Activated CD4-positive, alpha-beta T cell treated with anti-CD3 and anti-CD28 coated beads, Interleukin-2, amount 10 ng/mL, durations not matched to agents 24 days and 14 days (primary cell): Measurements from ENCODE around the gene PECR. TPM values are rescaled to one million over a fixed set of nuclear protein-coding genes. Genes with fewer than 3 reads are reported as not detected.
"Not testable (repeated sequence)": the region's sequence is repeated elsewhere in the genome, so short reads cannot be mapped to it uniquely, and the experiment has no call there.

Experiments used
- DNase-seq: peaks from one replicate; pipeline ENCODE4 v3.0.0; 2022
- H3K27ac Mint-ChIP-seq: one replicate; pipeline ENCODE4 v1.8.0; 2022; ENCODE audit warnings: mild to moderate bottlenecking, mixed read lengths
- H3K27me3 Mint-ChIP-seq: one replicate; pipeline ENCODE4 v1.8.0; 2022; ENCODE audit warnings: mixed read lengths
- H3K36me3 Mint-ChIP-seq: one replicate; pipeline ENCODE4 v1.8.0; 2022; ENCODE audit warnings: low read depth, mild to moderate bottlenecking, mixed read lengths
- H3K4me1 Mint-ChIP-seq: one replicate; pipeline ENCODE4 v1.8.0; 2021; ENCODE audit warnings: mixed read lengths
- H3K4me3 Mint-ChIP-seq: one replicate; pipeline ENCODE4 v1.8.0; 2022; ENCODE audit warnings: mild to moderate bottlenecking, moderate library complexity, mixed read lengths
- H3K9me3 Mint-ChIP-seq: one replicate; pipeline ENCODE4 v1.8.0; 2021; ENCODE audit warnings: mixed read lengths
- intact Hi-C: fragments of 100-400 bp; cut with micrococcal nuclease; formaldehyde crosslinking; loops from one replicate; pipeline ENCODE4 v1.15.1; 2023
- total RNA-seq: library from RNA; stranded (reverse); gene quantifications from 2 replicates; pipeline ENCODE4 v1.2.3, GENCODE V29; 2022

Gene PECR
- total RNA-seq, 1 donor from 2014 or later = 13.1 TPM

DNA sequence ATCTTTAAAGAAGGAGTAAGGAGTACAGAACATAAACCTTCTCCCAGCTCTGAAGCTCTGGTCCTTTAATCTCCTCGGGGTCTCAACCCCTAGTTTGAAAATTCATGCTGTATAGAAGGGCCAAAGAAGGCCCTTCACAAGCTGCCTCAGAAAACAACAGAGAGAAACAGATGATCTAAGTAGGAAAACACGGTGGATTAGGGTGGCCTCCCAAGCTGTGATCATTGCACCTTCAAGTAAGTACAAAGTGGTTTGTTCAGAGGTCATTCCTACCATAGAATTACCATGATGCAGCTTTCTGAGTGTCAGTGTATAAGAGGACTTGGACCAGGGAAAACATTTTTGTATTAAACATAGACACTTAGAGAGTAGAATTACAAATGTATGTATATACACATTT lies 11.0 kb upstream of the PECR start:
- intact Hi-C loops = no loop called here
- peaks cover 14% of the 10 kb centered on the region for H3K4me1 Mint-ChIP-seq
- DNase-seq = no peak
- H3K27ac Mint-ChIP-seq = no peak overlapping the region
- H3K9me3 Mint-ChIP-seq = peaks cover 9% of the 10 kb centered on the region
- peaks cover 9% of the 10 kb centered on the region for H3K36me3 Mint-ChIP-seq
- no peak overlapping the region for H3K4me3 Mint-ChIP-seq
- H3K27me3 Mint-ChIP-seq = no peaks in the 10 kb centered on the region

DNA sequence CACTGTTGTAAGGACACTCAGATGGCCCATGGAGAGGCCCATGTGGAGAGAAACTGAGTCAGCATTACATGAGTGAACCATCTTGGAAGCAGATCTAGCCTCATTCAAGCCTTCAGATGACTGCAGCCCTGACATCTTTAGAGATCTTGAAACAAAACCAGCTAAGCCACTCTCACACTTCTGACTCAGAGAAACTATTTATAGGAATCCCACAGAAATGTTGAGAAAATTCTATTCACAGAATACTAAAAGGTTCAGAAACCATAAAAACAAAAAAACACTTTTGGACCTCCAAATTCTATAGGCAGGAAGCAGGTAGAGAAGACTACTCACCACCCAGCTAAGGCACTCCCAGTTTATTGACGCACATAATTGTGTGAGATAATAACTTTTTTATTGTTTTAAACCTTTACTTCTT lies 8.8 kb upstream of the PECR start:
- H3K36me3 Mint-ChIP-seq = peaks cover 15% of the 10 kb centered on the region
- no peaks in the 10 kb centered on the region for H3K27me3 Mint-ChIP-seq
- H3K27ac Mint-ChIP-seq = peak overlapping the region; percentile 55
- intact Hi-C loops = no loop called here
- DNase-seq = no peak
- H3K9me3 Mint-ChIP-seq = peaks cover 14% of the 10 kb centered on the region
- H3K4me3 Mint-ChIP-seq = no peak overlapping the region
- H3K4me1 Mint-ChIP-seq = peaks cover 23% of the 10 kb centered on the region

DNA sequence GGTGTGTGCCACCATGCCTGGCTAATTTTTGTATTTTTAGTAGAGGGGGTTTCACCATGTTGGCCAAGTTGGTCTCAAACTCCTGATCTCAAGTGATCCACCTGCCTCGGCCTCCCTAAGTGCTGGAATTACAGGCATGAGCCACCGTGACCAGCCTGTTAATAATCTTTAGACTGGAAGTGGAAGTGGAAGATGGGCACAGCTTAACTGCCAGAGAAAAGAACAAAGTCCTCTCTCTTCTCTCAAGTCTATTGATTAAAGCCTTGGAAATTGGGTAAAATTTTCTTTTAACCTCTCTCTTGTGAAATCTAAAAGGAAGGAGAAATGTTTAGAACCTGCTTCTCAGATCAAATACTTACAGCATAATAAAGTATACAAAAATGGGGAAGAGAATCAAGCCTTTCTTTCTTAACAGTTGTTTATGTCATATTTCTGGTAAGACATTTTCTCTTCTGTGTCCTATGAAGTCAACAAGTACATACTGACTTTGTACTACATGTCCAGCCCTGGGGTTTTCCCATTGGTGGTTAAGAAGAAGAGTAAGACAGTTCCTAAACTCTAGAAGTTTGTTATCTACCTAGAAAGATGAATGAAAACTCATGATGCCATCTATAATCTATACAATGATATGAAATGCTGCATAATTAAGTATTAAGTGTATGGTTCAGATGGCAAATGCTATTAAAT lies 4.7 kb upstream of the PECR start:
- Mint-ChIP-seq H3K4me3 (no peak overlapping the region), H3K9me3 (peaks cover 14% of the 10 kb centered on the region), H3K4me1 (peaks cover 60% of the 10 kb centered on the region), H3K27ac (peak overlapping the region; percentile 39), H3K27me3 (no peaks in the 10 kb centered on the region), H3K36me3 (peaks cover 18% of the 10 kb centered on the region)
- no peak for DNase-seq
- intact Hi-C loops = loop anchor here (10.0 kb wide), 1 partner anchor 772 kb away; the partner anchor contains the start of gene ATIC

DNA sequence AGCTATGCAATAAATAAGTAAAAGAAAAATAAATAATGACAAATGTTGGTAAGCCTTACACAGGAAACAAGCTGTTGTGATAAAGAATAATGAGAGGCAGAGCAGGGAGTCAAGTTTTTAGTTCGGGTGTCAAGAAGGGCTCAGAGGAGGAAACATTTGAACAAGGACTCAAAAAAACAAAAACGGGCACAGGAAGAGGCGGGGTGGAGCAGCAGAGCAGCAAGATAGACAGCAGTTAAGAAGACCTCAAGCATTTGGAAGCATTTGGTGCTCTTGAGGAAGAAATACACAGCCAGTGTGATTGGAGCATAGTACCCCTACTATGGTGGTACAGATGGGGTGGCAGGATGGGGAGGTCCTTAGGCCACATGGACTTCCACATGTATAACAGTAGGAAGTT lies 2.9 kb upstream of the PECR start:
- H3K4me1 Mint-ChIP-seq = peaks cover 59% of the 10 kb centered on the region

DNA sequence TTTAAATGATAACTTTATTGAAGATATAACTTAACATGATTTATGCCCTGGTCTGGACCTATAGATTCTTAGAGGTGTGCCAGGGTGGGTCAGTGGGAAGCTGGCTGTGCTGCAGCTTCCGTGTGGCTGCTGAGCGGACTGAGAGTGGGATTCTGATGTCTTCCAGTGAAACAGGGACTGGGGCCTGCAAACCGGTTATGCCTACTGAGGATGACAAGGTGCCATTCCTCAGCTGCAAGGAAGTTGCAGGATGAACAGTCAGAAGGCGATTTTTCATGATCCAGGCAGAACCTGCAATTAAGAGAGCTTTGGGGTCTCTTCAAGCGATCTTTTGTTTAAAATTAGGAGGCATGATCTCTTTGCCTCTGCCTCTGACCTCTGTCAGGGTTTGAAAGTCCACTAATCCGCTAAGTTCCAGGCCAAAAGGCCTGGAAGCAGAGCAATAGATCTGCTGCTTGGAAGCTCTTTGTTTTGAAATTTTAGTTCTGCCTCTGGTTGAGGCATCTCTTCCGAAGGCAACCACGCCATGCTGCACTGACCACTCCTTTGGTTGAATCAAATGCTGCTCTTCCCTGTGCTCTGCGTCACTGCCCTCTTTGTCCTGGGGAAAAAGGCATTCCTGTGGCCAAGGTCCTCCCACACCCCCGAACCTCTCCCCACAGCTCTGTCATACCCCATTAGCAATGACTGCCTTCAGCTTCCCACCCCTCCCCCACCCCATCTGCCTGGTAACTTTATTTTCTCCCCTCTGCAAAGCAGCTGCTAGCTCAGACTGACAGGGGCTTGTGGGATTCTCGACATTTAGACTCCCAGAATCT lies 2.1 kb upstream of the PECR start:
- Mint-ChIP-seq H3K4me1 (peaks cover 56% of the 10 kb centered on the region), H3K9me3 (peaks cover 6% of the 10 kb centered on the region), H3K36me3 (peaks cover 12% of the 10 kb centered on the region), H3K27ac (peak overlapping the region; percentile 93), H3K4me3 (peak overlapping the region; percentile 82), H3K27me3 (no peaks in the 10 kb centered on the region)
- no peak for DNase-seq
- intact Hi-C loops = loop anchor here (2.0 to 10.0 kb wide), 2 partner anchors 19 to 769 kb away; partner anchors contain the start of gene ATIC

More for the DNA sequence above, 2.9 kb upstream of the PECR start:
- H3K27me3 Mint-ChIP-seq = no peaks in the 10 kb centered on the region
- DNase-seq = peak; percentile 81
- peak overlapping the region; percentile 82 for H3K4me3 Mint-ChIP-seq
- peaks cover 16% of the 10 kb centered on the region for H3K36me3 Mint-ChIP-seq
- H3K27ac Mint-ChIP-seq = peak overlapping the region; percentile 93
- intact Hi-C loops = loop anchor here (10.0 kb wide), 1 partner anchor 770 kb away; the partner anchor contains the start of gene ATIC
- H3K9me3 Mint-ChIP-seq = peaks cover 10% of the 10 kb centered on the region

DNA sequence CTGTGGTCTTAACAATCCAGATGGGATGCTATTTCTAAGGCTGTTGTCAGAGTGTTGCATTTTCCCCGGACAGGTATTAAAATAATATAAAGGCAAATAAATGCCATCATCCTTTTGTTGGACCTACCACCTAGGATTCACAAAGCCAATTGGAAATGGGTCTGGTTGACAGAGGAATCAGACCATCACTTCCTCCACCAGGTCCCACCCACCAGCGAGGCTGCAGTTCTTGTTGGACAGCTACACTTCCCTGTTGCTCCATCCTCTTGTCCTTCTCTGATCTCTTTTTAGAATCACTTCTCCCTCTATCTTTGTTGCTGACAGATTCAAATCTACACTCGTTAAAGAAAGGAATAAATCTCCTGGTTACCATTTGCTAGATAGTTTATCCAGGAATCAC lies 1.2 kb upstream of the PECR start:
- intact Hi-C loops = loop anchor here (2.0 to 10.0 kb wide), 2 partner anchors 18 to 768 kb away; partner anchors contain the start of gene ATIC
- DNase-seq = peak; percentile 66
- Mint-ChIP-seq H3K9me3 (peaks cover 6% of the 10 kb centered on the region), H3K4me3 (peak overlapping the region; percentile 90), H3K4me1 (peaks cover 56% of the 10 kb centered on the region), H3K27me3 (no peaks in the 10 kb centered on the region), H3K27ac (peak overlapping the region; percentile 75), H3K36me3 (peaks cover 13% of the 10 kb centered on the region)

DNA sequence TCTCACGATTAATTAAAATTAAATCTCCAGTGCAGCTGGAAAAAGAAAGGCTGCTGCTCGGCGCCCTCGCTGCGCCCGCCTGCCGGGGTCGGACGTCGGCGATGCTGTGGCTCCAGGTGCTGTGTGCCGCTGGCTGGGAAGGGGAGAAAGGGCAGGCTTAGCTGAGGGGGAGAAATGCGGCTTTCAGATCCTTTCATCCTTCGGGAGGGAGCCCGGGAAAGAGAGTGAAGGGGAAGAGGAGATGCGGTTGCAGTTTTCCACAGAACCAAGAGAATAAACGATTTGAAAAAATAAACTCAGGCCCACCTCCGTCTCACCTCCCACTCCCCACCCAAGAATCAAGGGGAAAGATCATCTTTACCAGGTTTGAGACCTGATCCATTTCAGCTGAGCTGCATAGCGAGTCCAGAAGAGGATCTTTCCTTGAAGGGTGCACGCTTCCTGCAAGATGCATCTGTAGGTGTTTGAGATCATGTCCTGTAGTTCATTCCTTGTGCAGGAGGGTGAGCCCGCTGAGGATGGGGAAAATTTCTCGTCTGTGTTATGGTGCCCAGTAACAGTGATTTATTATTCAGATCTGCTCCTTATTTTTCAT lies 605 bp upstream of the PECR start:
- Mint-ChIP-seq H3K4me3 (peak overlapping the region; percentile 90), H3K36me3 (peaks cover 13% of the 10 kb centered on the region), H3K9me3 (peaks cover 6% of the 10 kb centered on the region), H3K27me3 (no peaks in the 10 kb centered on the region), H3K27ac (peak overlapping the region; percentile 78), H3K4me1 (peaks cover 56% of the 10 kb centered on the region)
- intact Hi-C loops = loop anchor here (2.0 to 10.0 kb wide), 2 partner anchors 17 to 767 kb away; partner anchors contain the start of gene ATIC
- DNase-seq = peak; percentile 68

DNA sequence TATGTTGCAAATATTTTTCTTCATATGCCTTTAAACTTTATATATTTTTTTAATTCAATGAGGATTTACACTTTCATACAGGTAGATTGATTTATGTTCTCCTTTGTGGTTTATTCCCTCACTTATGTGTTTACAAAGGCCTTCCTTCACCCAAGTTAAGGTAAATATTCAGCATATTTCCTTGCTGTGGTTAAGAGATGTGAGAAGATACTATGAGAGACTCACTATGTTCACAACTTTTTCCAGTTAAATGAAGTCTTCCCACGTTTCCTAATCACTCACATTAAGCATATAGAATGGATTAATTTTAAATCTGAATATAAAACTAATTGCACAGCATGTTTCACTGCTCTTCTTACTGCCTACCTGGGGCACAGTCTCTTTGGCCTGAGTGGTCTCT lies 597 bp downstream of the PECR start:
- DNase-seq = no peak
- H3K9me3 Mint-ChIP-seq = no peaks in the 10 kb centered on the region
- peaks cover 48% of the 10 kb centered on the region for H3K4me1 Mint-ChIP-seq
- H3K4me3 Mint-ChIP-seq = peak overlapping the region; percentile 90
- H3K27ac Mint-ChIP-seq = peak overlapping the region; percentile 78
- intact Hi-C loops = loop anchor here (1.0 to 10.0 kb wide), 6 partner anchors 12 to 766 kb away; partner anchors contain the start of genes ATIC and XRCC5
- no peaks in the 10 kb centered on the region for H3K27me3 Mint-ChIP-seq
- peaks cover 9% of the 10 kb centered on the region for H3K36me3 Mint-ChIP-seq

DNA sequence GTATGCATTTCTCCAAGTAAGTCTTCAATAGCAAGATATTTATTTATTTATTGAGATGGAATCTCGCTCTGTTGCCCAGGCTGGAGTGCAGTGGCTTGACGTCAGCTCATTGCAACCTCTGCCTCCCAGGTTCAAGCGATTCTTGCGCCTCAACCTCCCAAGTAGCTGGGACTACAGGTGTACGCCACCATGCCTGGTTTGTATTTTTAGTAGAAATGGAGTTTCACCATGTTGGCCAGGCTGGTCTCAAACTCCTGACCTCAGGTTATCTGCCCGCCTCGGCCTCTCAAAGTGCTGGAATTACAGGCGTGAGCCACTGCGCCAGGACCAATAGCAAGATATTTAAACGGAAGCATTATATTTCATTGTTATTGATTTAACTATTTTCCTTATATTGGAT lies 1.6 kb downstream of the PECR start:
- DNase-seq, H3K27me3 Mint-ChIP-seq, H3K27ac Mint-ChIP-seq, H3K9me3 Mint-ChIP-seq: not testable (repeated sequence)
- Mint-ChIP-seq H3K4me1 (peaks cover 49% of the 10 kb centered on the region), H3K36me3 (peaks cover 11% of the 10 kb centered on the region), H3K4me3 (peak overlapping the region; percentile 19)
- intact Hi-C loops = loop anchor here (2.0 to 10.0 kb wide), 2 partner anchors 21 to 765 kb away; partner anchors contain the start of gene ATIC

DNA sequence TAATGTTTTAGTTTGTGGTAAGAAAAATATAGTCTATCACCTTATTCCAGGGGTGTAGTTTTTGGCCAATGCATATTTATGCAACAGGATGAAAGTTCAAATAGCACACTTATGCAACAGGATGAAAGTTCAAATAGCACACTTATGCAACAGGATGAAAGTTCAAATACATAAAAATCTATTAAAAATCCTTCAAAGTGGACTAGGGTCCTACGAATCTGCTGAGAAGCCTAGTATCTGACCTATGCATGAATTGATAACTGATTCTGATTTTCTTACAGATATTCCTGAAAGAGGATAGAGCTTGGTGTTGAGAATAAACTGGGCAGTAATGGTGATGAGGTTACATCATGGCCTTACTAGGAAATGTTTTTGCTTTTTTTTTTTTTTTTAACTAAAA lies 2.8 kb downstream of the PECR start:
- no peaks in the 10 kb centered on the region for H3K9me3 Mint-ChIP-seq
- no peak overlapping the region for H3K4me3 Mint-ChIP-seq
- DNase-seq = no peak
- peaks cover 11% of the 10 kb centered on the region for H3K36me3 Mint-ChIP-seq
- intact Hi-C loops = no loop called here
- no peaks in the 10 kb centered on the region for H3K27me3 Mint-ChIP-seq
- H3K4me1 Mint-ChIP-seq = peaks cover 47% of the 10 kb centered on the region
- no peak overlapping the region for H3K27ac Mint-ChIP-seq

DNA sequence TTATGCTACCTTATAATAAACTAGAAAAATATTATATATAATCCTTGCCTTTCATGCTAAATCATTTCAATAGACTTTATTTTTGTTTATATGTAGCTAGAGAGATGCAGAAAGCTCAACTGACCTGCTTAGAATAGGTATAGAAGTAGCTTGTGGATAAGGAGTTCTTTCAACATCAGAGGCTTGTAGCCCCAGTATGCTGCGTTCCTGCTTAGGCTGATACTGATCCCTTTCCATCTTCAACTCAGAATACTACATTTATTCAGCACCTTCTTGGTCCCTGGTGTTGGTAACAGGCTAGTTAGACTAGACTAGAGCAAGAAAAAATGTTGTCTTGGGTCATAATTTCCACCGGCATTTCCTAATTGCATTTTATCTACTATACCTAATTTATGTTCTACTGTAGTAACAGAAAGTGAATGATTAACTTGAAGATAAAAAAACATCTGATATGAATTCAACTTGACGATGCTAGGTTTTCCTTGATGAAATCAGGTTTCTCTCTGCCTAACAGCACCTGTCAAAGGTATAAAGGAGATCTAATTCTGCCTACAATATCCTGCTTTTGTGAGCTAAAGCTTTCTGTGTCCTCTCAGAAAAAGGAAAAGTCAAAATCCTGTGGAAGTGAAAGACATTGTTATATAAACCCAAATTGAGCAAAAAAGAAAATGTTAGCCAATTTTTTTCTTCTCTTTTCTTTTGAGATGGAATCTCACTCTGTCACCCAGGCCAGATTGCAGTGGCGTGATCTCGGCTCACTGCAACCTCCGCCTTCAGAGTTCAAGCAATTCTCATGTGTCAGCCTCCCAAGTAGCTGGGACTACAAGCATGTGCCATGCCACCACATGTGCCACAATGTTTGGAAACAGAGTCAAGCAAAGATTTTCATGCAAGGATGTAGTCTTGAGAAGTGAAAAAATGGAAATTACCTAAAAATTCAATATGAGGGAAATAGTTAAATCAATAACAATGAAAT lies 5.8 kb downstream of the PECR start:
- DNase-seq = no peak
- no peak overlapping the region for H3K4me3 Mint-ChIP-seq
- peak overlapping the region; percentile 18 for H3K27ac Mint-ChIP-seq
- H3K9me3 Mint-ChIP-seq = no peaks in the 10 kb centered on the region
- intact Hi-C loops = no loop called here
- peaks cover 24% of the 10 kb centered on the region for H3K4me1 Mint-ChIP-seq
- H3K36me3 Mint-ChIP-seq = peaks cover 17% of the 10 kb centered on the region
- H3K27me3 Mint-ChIP-seq = no peaks in the 10 kb centered on the region

DNA sequence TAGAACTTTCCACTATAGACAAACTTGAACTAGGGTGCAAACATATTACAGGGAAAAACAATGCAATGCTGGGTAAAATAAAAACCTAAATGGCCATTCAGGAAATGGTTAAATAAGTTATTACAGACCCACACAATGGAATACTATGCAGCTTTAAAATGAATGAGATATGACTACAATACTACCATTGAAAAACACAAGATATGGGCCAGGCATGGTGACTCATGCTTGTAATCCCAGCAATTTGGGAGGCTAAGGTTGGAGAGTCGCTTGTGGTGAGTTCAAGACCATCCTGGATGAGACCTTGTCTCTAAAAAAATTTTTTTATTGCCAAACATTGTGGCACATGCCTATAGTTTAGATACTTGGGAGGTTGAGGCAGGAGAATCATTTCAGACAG lies 6.8 kb downstream of the PECR start:
- H3K4me3 Mint-ChIP-seq = no peak overlapping the region
- no peaks in the 10 kb centered on the region for H3K27me3 Mint-ChIP-seq
- intact Hi-C loops = loop anchor here (5.0 kb wide), 1 partner anchor 33 kb away; the partner anchor contains the start of gene XRCC5
- peaks cover 16% of the 10 kb centered on the region for H3K36me3 Mint-ChIP-seq
- H3K9me3 Mint-ChIP-seq = no peaks in the 10 kb centered on the region
- peaks cover 18% of the 10 kb centered on the region for H3K4me1 Mint-ChIP-seq
- H3K27ac Mint-ChIP-seq = no peak overlapping the region
- no peak for DNase-seq

DNA sequence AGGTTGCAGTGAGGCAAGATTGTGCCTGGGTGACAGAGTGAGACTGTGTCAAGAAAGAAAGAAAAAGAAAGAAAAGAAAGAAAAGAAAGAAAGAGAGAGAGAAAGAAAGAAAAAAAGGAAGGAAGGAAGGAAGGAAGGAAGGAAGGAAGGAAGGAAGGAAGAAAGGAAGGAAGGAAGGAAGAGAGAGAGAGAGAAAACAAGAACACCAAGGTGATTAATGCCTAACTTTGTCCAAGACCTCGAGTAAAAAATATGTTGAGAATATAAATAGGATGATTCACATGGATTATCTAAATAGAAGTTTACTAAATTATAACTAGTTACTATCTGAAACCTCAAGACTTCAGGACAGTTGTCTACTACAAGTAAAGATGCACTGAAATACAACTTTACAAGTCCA lies 7.2 kb downstream of the PECR start:
- Mint-ChIP-seq H3K36me3 (peaks cover 16% of the 10 kb centered on the region), H3K27me3 (no peaks in the 10 kb centered on the region), H3K4me1 (peaks cover 18% of the 10 kb centered on the region), H3K9me3 (no peaks in the 10 kb centered on the region), H3K27ac (no peak overlapping the region), H3K4me3 (no peak overlapping the region)
- DNase-seq = no peak
- intact Hi-C loops = loop anchor here (5.0 kb wide), 1 partner anchor 33 kb away; the partner anchor contains the start of gene XRCC5
